Lower leg skin (tissue), 3 donors: Measurements from ENCODE around the gene RABEPK.

Source experiments
- CTCF ChIP-seq, 3 donors: fragments of 450-650 bp; IDR thresholded peaks; one replicate each; pipeline ENCODE4 v1.5.1; 2016; ENCODE audit warnings: antibody characterized with exemption in 3 of 3, mild to moderate bottlenecking in 3 of 3, moderate library complexity in 2 of 3
- POLR2A ChIP-seq, 2 donors: fragments of 450-650 bp; IDR thresholded peaks; one replicate each; pipeline ENCODE4 v1.6.1; 2016 to 2017; ENCODE audit warnings: antibody characterized with exemption in 2 of 2, mild to moderate bottlenecking in 1 of 2, moderate library complexity in 1 of 2

- TF ChIP-seq CTCF (IDR thresholded peaks at IDR 0.05) = no peak
- TF ChIP-seq POLR2A (IDR thresholded peaks at IDR 0.05) = no peak
These were observed 38.0 kb downstream of the RABEPK start for GRCh38 chr9:125238127-125238914.
